HepG2 (cell line): ENCODE data around the gene GRM8. TPM values are rescaled to one million over a fixed set of nuclear protein-coding genes. Genes with fewer than 3 reads are reported as not detected.

Experiments
- AFF4 ChIP-seq: sonication (generic); formaldehyde crosslinking; IDR thresholded peaks from 2 replicates; pipeline ENCODE4 v1.4.0; 2020; ENCODE audit warnings: missing genetic modification reagents
- ATF7-NPFF ChIP-seq: sonication (generic); formaldehyde crosslinking; IDR thresholded peaks from 2 replicates; pipeline ENCODE4 v1.8.1; 2023; ENCODE audit warnings: mild to moderate bottlenecking, low read depth, missing genetic modification reagents, moderate library complexity
- GATAD2A ChIP-seq: IDR thresholded peaks from 2 replicates; pipeline ENCODE4 v1.6.1; 2016
- HMGA1 ChIP-seq: sonication (generic); formaldehyde crosslinking; conservative IDR thresholded peaks from 2 replicates; pipeline ENCODE4 v1.4.0; 2020; ENCODE audit warnings: missing genetic modification reagents
- MXD4 ChIP-seq: IDR thresholded peaks from 2 replicates; pipeline ENCODE4 v1.6.1; 2016; ENCODE audit warnings: mild to moderate bottlenecking, missing biosample characterization, missing genetic modification reagents
- PRDM10 ChIP-seq: sonication (generic); formaldehyde crosslinking; IDR thresholded peaks from 2 replicates; pipeline ENCODE4 v1.4.0; 2020; ENCODE audit warnings: low read depth, missing genetic modification reagents
- SALL2 ChIP-seq: sonication (generic); formaldehyde crosslinking; IDR thresholded peaks from 2 replicates; pipeline ENCODE4 v1.8.1; 2023; ENCODE audit warnings: mild to moderate bottlenecking, missing genetic modification reagents, inconsistent platforms
- SNRNP70 ChIP-seq: fragments of 200-400 bp; formaldehyde crosslinking; IDR thresholded peaks from 2 replicates; pipeline ENCODE4 v1.6.1; 2017; ENCODE audit warnings: mild to moderate bottlenecking, low read depth, low read length, moderate library complexity
- ZBED4 ChIP-seq: sonication (generic); formaldehyde crosslinking; IDR thresholded peaks from 2 replicates; pipeline ENCODE4 v1.4.0; 2020; ENCODE audit warnings: missing genetic modification reagents, borderline replicate concordance
- ZFP91 ChIP-seq: sonication (generic); formaldehyde crosslinking; IDR thresholded peaks from 2 replicates; pipeline ENCODE4 v1.9.0; 2022; ENCODE audit warnings: missing genetic modification reagents, mild to moderate bottlenecking, borderline replicate concordance
- ZNF207 ChIP-seq: fragments of 450-650 bp; IDR thresholded peaks from 2 replicates; pipeline ENCODE4 v1.6.1; 2016; ENCODE audit warnings: antibody characterized with exemption, borderline replicate concordance
- ZNF251 ChIP-seq: sonication (generic); formaldehyde crosslinking; IDR thresholded peaks from 2 replicates; pipeline ENCODE4 v1.9.0; 2021; ENCODE audit warnings: mild to moderate bottlenecking, missing genetic modification reagents
- ZNF615 ChIP-seq: sonication (generic); formaldehyde crosslinking; IDR thresholded peaks from 2 replicates; pipeline ENCODE4 v1.5.0; 2020; ENCODE audit warnings: mild to moderate bottlenecking, missing genetic modification reagents, borderline replicate concordance
- ZNF724P ChIP-seq: sonication (generic); formaldehyde crosslinking; IDR thresholded peaks from 2 replicates; pipeline ENCODE4 v1.8.0; 2022; ENCODE audit warnings: missing genetic modification reagents, borderline replicate concordance
- ZNF784 ChIP-seq: sonication (generic); formaldehyde crosslinking; IDR thresholded peaks from 2 replicates; pipeline ENCODE4 v1.5.1; 2020; ENCODE audit warnings: missing genetic modification reagents, mild to moderate bottlenecking, borderline replicate concordance
- ZSCAN25 ChIP-seq: sonication (generic); formaldehyde crosslinking; IDR thresholded peaks from 2 replicates; pipeline ENCODE4 v1.8.0; 2022; ENCODE audit warnings: mild to moderate bottlenecking, missing genetic modification reagents
- polyA plus RNA-seq, 8 experiments: library from polyadenylated mRNA; depleted of rRNA in 3 of 8; stranded (reverse) in 7 of 8; unstranded in 1 of 8; fragments of >200 nt; fragmentation: Illumina TruSeq in 4 of 8; extraction: Trizol in 4 of 8; gene quantifications; 2 replicates each; pipeline versions ENCODE4 v1.2.1 to v1.2.3, GENCODE V29; 2011 to 2016; ENCODE audit warnings: low read depth in 4 of 8, missing spikeins in 1 of 8, mixed read lengths in 1 of 8; ENCODE audit not compliant: insufficient read depth in 1 of 8
- total RNA-seq, 5 experiments: library from RNA; depleted of rRNA; stranded (reverse); fragments of >200 nt; fragmentation: Illumina TruSeq; extraction: Trizol; gene quantifications; 2 replicates each; pipeline ENCODE4 v1.2.3, GENCODE V29; 2016; ENCODE audit warnings: low read depth in 1 of 5

Gene GRM8
- total and polyA plus RNA-seq, 2 of the 13 experiments (the other 11 are each of a cell fraction or from before 2014, with no cell fraction given), result not detected

- TF ChIP-seq ZNF615 (CRISPR knock-in tag), result no peak
- TF ChIP-seq SALL2 (CRISPR knock-in tag), result 0 out of 2 replicates have a peak, but pooled peaks have one; percentile 66
- TF ChIP-seq ZNF784 (CRISPR knock-in tag), result no peak
- no peak for TF ChIP-seq AFF4 (CRISPR knock-in tag)
- TF ChIP-seq ZFP91, result no peak
- no peak for TF ChIP-seq ZNF207
- TF ChIP-seq ZBED4, result peak; percentile 65; the same call in 1 of the 2 replicates
- TF ChIP-seq MXD4 (CRISPR knock-in tag), result peak; percentile 61; the same call in 1 of the 2 replicates
- TF ChIP-seq ZNF724P (CRISPR knock-in tag), result no peak
- 0 out of 2 replicates have a peak, but pooled peaks have one; percentile 50 for TF ChIP-seq ATF7-NPFF (CRISPR knock-in tag)
- TF ChIP-seq ZSCAN25 (CRISPR knock-in tag), result no peak
- no peak for TF ChIP-seq PRDM10 (CRISPR knock-in tag)
- TF ChIP-seq GATAD2A (CRISPR knock-in tag), result peak; percentile 34; the same call in 1 of the 2 replicates
- TF ChIP-seq HMGA1 (CRISPR knock-in tag), result no peak
- no peak for TF ChIP-seq ZNF251 (CRISPR knock-in tag)
- no peak for TF ChIP-seq SNRNP70
Measured at GRCh38 chr7:127107601-127108007, 145.1 kb downstream of the GRM8 start (continued).
